Chondrocyte (in vitro differentiated cells): ENCODE results near the gene POLD2. TPM values are rescaled to one million over a fixed set of nuclear protein-coding genes. Genes with fewer than 3 reads are reported as not detected.
A peak's percentile ranks its signal among the peaks of the same experiment; 100 is the strongest.

Source experiments
- DNase-seq: peaks from one replicate; pipeline ENCODE4 v3.0.0; 2021; ENCODE audit warnings: mixed read lengths, low spot score
- H3K27ac Mint-ChIP-seq: one replicate; pipeline ENCODE4 v1.8.0; 2021; ENCODE audit warnings: mild to moderate bottlenecking, moderate library complexity, mixed read lengths; ENCODE audit not compliant: unreplicated experiment
- H3K27me3 Mint-ChIP-seq: 2 replicates; pipeline ENCODE4 v1.8.0; 2021; ENCODE audit warnings: low read depth, mixed read lengths
- H3K36me3 Mint-ChIP-seq: 2 replicates; pipeline ENCODE4 v1.8.0; 2021; ENCODE audit warnings: low read depth, mixed read lengths
- H3K4me1 Mint-ChIP-seq: 2 replicates; pipeline ENCODE4 v1.8.0; 2021; ENCODE audit warnings: low read depth, mild to moderate bottlenecking, mixed read lengths
- H3K4me3 Mint-ChIP-seq: one replicate; pipeline ENCODE4 v1.8.0; 2021; ENCODE audit warnings: mild to moderate bottlenecking, moderate library complexity, mixed read lengths; ENCODE audit not compliant: unreplicated experiment
- H3K9me3 Mint-ChIP-seq: 2 replicates; pipeline ENCODE4 v1.8.0; 2021; ENCODE audit warnings: low read depth, mixed read lengths
- CTCF ChIP-seq: fragments of 200-600 bp; sonication (generic); IDR thresholded peaks from 2 replicates; pipeline ENCODE4 v1.5.0; 2021; ENCODE audit warnings: antibody characterized with exemption, mild to moderate bottlenecking, moderate library complexity
- total RNA-seq: library from RNA; stranded (reverse); gene quantifications from 3 replicates; pipeline ENCODE4 v1.2.1, GENCODE V29; 2021

Gene POLD2
- total RNA-seq, 1 donor from 2014 or later: 49.2 TPM

- Mint-ChIP-seq H3K27ac (peak overlapping the region; percentile 75), H3K9me3 (no peaks in the 10 kb centered on the region), H3K27me3 (peaks cover 6% of the 10 kb centered on the region), H3K4me1 (peaks cover 27% of the 10 kb centered on the region), H3K4me3 (no peak overlapping the region), H3K36me3 (no peaks in the 10 kb centered on the region)
- no peak for TF ChIP-seq CTCF
- no peak for DNase-seq
Observed at GRCh38 chr7:44163591-44163990, 40.2 kb upstream of the POLD2 start.

- Mint-ChIP-seq H3K36me3 (no peaks in the 10 kb centered on the region), H3K27me3 (peaks cover 6% of the 10 kb centered on the region), H3K27ac (peak overlapping the region; percentile 85), H3K4me3 (no peak overlapping the region), H3K4me1 (peaks cover 27% of the 10 kb centered on the region), H3K9me3 (no peaks in the 10 kb centered on the region)
- TF ChIP-seq CTCF: no peak
- no peak for DNase-seq
Observed at GRCh38 chr7:44162785-44163395, 39.5 kb upstream of the POLD2 start.

GRCh38 chr7:44162179-44162578 is 38.8 kb upstream of the POLD2 start:
- Mint-ChIP-seq H3K36me3 (no peaks in the 10 kb centered on the region), H3K27ac (no peak overlapping the region), H3K27me3 (peaks cover 1% of the 10 kb centered on the region), H3K4me1 (peaks cover 27% of the 10 kb centered on the region), H3K9me3 (no peaks in the 10 kb centered on the region), H3K4me3 (no peak overlapping the region)
- DNase-seq: no peak
- no peak for TF ChIP-seq CTCF

GRCh38 chr7:44161371-44161770 is 38.0 kb upstream of the POLD2 start:
- peaks cover 27% of the 10 kb centered on the region for H3K4me1 Mint-ChIP-seq
- H3K36me3 Mint-ChIP-seq: no peaks in the 10 kb centered on the region

More at GRCh38 chr7:44161371-44161770, 38.0 kb upstream of the POLD2 start:
- DNase-seq: no peak
- Mint-ChIP-seq H3K27ac (no peak overlapping the region), H3K4me3 (no peak overlapping the region), H3K27me3 (no peaks in the 10 kb centered on the region), H3K9me3 (no peaks in the 10 kb centered on the region)
- no peak for TF ChIP-seq CTCF
